HS-5 (cell line): ENCODE data around the gene ACTR1A.
A peak's percentile ranks its signal among the peaks of the same experiment; 100 is the strongest.
"Not testable (repeated sequence)": the region's sequence is repeated elsewhere in the genome, so short reads cannot be mapped to it uniquely, and the experiment has no call there.

Source experiments
- DNase-seq: peaks from one replicate; pipeline ENCODE4 v3.0.0-alpha.2; 2012; ENCODE audit warnings: low read depth

Gene ACTR1A

GRCh38 chr10:102515724-102516123, 13.2 kb upstream of the ACTR1A start:
- DNase-seq, result no peak

GRCh38 chr10:102514487-102515311, 12.2 kb upstream of the ACTR1A start:
- DNase-seq, result no peak

- no peak for DNase-seq
These were observed 9.2 kb upstream of the ACTR1A start for GRCh38 chr10:102511583-102512274.

- peak; percentile 51 for DNase-seq
These were observed 6.9 kb upstream of the ACTR1A start for GRCh38 chr10:102509387-102509786.

- DNase-seq, result no peak
These were observed 6.0 kb upstream of the ACTR1A start for GRCh38 chr10:102508506-102508905.

- DNase-seq, result no peak
These were observed 5.0 kb upstream of the ACTR1A start for GRCh38 chr10:102507521-102507920.

GRCh38 chr10:102505462-102506115, 3.1 kb upstream of the ACTR1A start:
- DNase-seq, result no peak

GRCh38 chr10:102504976-102505300, 2.4 kb upstream of the ACTR1A start:
- DNase-seq, result no peak

- no peak for DNase-seq
These were observed 1.9 kb upstream of the ACTR1A start for GRCh38 chr10:102504179-102504975.

GRCh38 chr10:102503264-102504178, 1.0 kb upstream of the ACTR1A start, which contains the start of gene SUFU:
TSS of gene SUFU (plus strand) at chr10:102503972. CDS start at chr10:102504153, 181 bp downstream.
- peak; percentile 94 for DNase-seq

GRCh38 chr10:102502029-102502336, 529 bp downstream of the ACTR1A start:
- DNase-seq, result peak; percentile 95

- no peak for DNase-seq
These were observed 1.1 kb downstream of the ACTR1A start for GRCh38 chr10:102501201-102502028.

- not testable (repeated sequence) for DNase-seq
These were observed 1.8 kb downstream of the ACTR1A start for GRCh38 chr10:102500686-102501085.

- DNase-seq, result no peak
These were observed 3.2 kb downstream of the ACTR1A start for GRCh38 chr10:102499356-102499755.

GRCh38 chr10:102497545-102497944, 5.0 kb downstream of the ACTR1A start:
- no peak for DNase-seq

GRCh38 chr10:102493771-102494170, 8.7 kb downstream of the ACTR1A start:
- DNase-seq, result no peak

- DNase-seq, result no peak
These were observed 9.5 kb downstream of the ACTR1A start for GRCh38 chr10:102492983-102493382.

GRCh38 chr10:102492344-102492939, 10.1 kb downstream of the ACTR1A start:
- no peak for DNase-seq

- no peak for DNase-seq
These were observed 11.4 kb downstream of the ACTR1A start for GRCh38 chr10:102491136-102491535.
